HepG2 (cell line): ENCODE measurements around the gene TTLL12. TPM values are rescaled to one million over a fixed set of nuclear protein-coding genes. Genes with fewer than 3 reads are reported as not detected.

ENCODE experiments used
- ATAC-seq: fragments of 200-7000 bp; cut with Tn5 transposase; 3 replicates; pipeline ENCODE4 v1.9.1; 2020; ENCODE audit warnings: mild to moderate bottlenecking, moderate library complexity
- BruUV-seq: library from RNA; stranded (reverse); fragments of 400-500 nt; replicated peaks from 2 replicates; lab custom pipeline; 2021; lab: Mats Ljungman, UMichigan
- CTCF ChIA-PET: fragments of 300-600 bp; formaldehyde crosslinking; extraction: SDS; loops from one replicate; lab custom pipeline; 2021; ENCODE audit warnings: low total read pairs, inconsistent platforms, low intra/inter-chr PET ratio; lab: Yijun Ruan, JAX
- POLR2A ChIA-PET: fragments of 350-600 bp; sonication (Branson Sonifier 250); formaldehyde crosslinking; loops from one replicate; lab custom pipeline; 2020; ENCODE audit warnings: antibody characterized with exemption, inconsistent platforms; lab: Yijun Ruan, JAX
- DNase-seq: peaks from one replicate; pipeline ENCODE4 v3.0.0-alpha.2; 2015; ENCODE audit warnings: low spot score
- FAIRE-seq: peaks from 3 replicates; lab custom pipeline; 2011; peaks lifted over from hg19 to GRCh38; lab: Jason Lieb, UNC
- H2AFZ ChIP-seq: one replicate; pipeline ENCODE4 v1.6.1; 2011; ENCODE audit warnings: low read length, inconsistent platforms
- H3K27ac ChIP-seq: fragments of 300-600 bp; 3 replicates; pipeline ENCODE4 v1.8.0; 2011; ENCODE audit warnings: mixed run types, mild to moderate bottlenecking, mixed read lengths, low read length, inconsistent platforms; ENCODE audit not compliant: insufficient read depth; ENCODE audit errors: extremely low read length
- H3K27me3 ChIP-seq, 2 experiments: fragments of 200-600 bp in 1 of 2; 2 replicates in 1 of 2; 3 replicates in 1 of 2; pipeline versions ENCODE4 v1.6.0 to v1.8.0; 2011; ENCODE audit warnings: low read length in 2 of 2, mild to moderate bottlenecking in 2 of 2, moderate library complexity in 2 of 2, inconsistent platforms in 1 of 2; ENCODE audit not compliant: insufficient read depth in 2 of 2, control insufficient read depth in 1 of 2
- H3K36me3 ChIP-seq, 2 experiments: fragments of 200-600 bp in 1 of 2; replicated peaks in 1 of 2; 2 replicates in 1 of 2; 3 replicates in 1 of 2; pipeline versions ENCODE4 v1.5.1 to v1.8.0; 2011; ENCODE audit warnings: low read length in 2 of 2, inconsistent platforms in 1 of 2; ENCODE audit not compliant: insufficient read depth in 2 of 2, control insufficient read depth in 1 of 2
- H3K4me1 ChIP-seq: 2 replicates; pipeline ENCODE4 v1.5.1; 2012; ENCODE audit warnings: low read length, inconsistent platforms; ENCODE audit not compliant: insufficient read depth
- H3K4me2 ChIP-seq: 2 replicates; pipeline ENCODE4 v1.6.0; 2011; ENCODE audit warnings: low read depth, low read length, inconsistent platforms
- H3K4me3 ChIP-seq, 3 experiments: fragments of 200-600 bp in 1 of 3; sonication (generic), shearing (Covaris generic) in 1 of 3; replicated peaks in 1 of 3; 2 replicates each; pipeline ENCODE4 v1.5.1; 2011 to 2016; ENCODE audit warnings: low read length in 3 of 3, inconsistent platforms in 2 of 3, low read depth in 2 of 3, mild to moderate bottlenecking in 2 of 3, control low read depth in 1 of 3, mixed read lengths in 1 of 3; ENCODE audit not compliant: insufficient read depth in 1 of 3
- H3K79me2 ChIP-seq: one replicate; pipeline ENCODE4 v1.6.1; 2011; ENCODE audit warnings: low read length, inconsistent platforms; ENCODE audit not compliant: insufficient read depth
- H3K9ac ChIP-seq: 2 replicates; pipeline ENCODE4 v1.6.0; 2011; ENCODE audit warnings: mild to moderate bottlenecking, low read depth, low read length, inconsistent platforms; ENCODE audit not compliant: insufficient read depth
- H3K9me3 ChIP-seq: 2 replicates; pipeline ENCODE4 v1.5.1; 2012; ENCODE audit warnings: mild to moderate bottlenecking, low read length
- H4K20me1 ChIP-seq: 2 replicates; pipeline ENCODE4 v1.6.0; 2011; ENCODE audit warnings: inconsistent platforms, mild to moderate bottlenecking, low read length, moderate library complexity; ENCODE audit not compliant: insufficient read depth
- ATM ChIP-seq: fragments of 450-650 bp; IDR thresholded peaks from 2 replicates; pipeline ENCODE4 v1.7.1; 2017; ENCODE audit warnings: mild to moderate bottlenecking, borderline replicate concordance
- IKZF1 ChIP-seq: fragments of 450-650 bp; IDR thresholded peaks from 2 replicates; pipeline ENCODE4 v1.7.1; 2016
- PHB2 ChIP-seq: fragments of 450-650 bp; IDR thresholded peaks from 2 replicates; pipeline ENCODE4 v1.6.1; 2018; ENCODE audit not compliant: partially characterized antibody
- RBFOX2 ChIP-seq: fragments of 200-400 bp; formaldehyde crosslinking; IDR thresholded peaks from 2 replicates; pipeline ENCODE4 v1.6.1; 2017; ENCODE audit warnings: low read depth, mild to moderate bottlenecking, low read length
- SATB2 ChIP-seq: sonication (generic); formaldehyde crosslinking; IDR thresholded peaks from 2 replicates; pipeline ENCODE4 v1.5.0; 2020; ENCODE audit warnings: missing genetic modification reagents
- SRSF4 ChIP-seq: fragments of 200-400 bp; formaldehyde crosslinking; IDR thresholded peaks from one replicate; pipeline ENCODE4 v1.6.1; 2018; ENCODE audit warnings: mild to moderate bottlenecking, low read depth, low read length, moderate library complexity; ENCODE audit not compliant: poor library complexity, severe bottlenecking
- SUZ12 ChIP-seq: fragments of 150-350 bp; IDR thresholded peaks from 2 replicates; pipeline ENCODE4 v1.6.1; 2014; ENCODE audit warnings: low read depth, low read length
- TCF12 ChIP-seq, 2 experiments: fragments of 450-650 bp in 1 of 2; sonication (generic) in 1 of 2; formaldehyde crosslinking in 1 of 2; IDR thresholded peaks; 2 replicates each; pipeline versions ENCODE4 v1.6.1 to v1.8.0; 2017 to 2022; ENCODE audit warnings: antibody characterized with exemption in 1 of 2, mild to moderate bottlenecking in 1 of 2, missing genetic modification reagents in 1 of 2, moderate library complexity in 1 of 2
- ZNF382 ChIP-seq: sonication (generic); formaldehyde crosslinking; IDR thresholded peaks from 2 replicates; pipeline ENCODE4 v1.5.0; 2020; ENCODE audit warnings: missing genetic modification reagents, mild to moderate bottlenecking, borderline replicate concordance
- ZNF564 ChIP-seq: sonication (generic); formaldehyde crosslinking; IDR thresholded peaks from 2 replicates; pipeline ENCODE4 v1.8.1; 2023; ENCODE audit warnings: mild to moderate bottlenecking, missing genetic modification reagents
- ZNF713 ChIP-seq: sonication (generic); formaldehyde crosslinking; IDR thresholded peaks from 2 replicates; pipeline ENCODE4 v1.4.0; 2020; ENCODE audit warnings: mild to moderate bottlenecking, missing genetic modification reagents
- ZNF850 ChIP-seq: sonication (generic); formaldehyde crosslinking; conservative IDR thresholded peaks from 2 replicates; pipeline ENCODE4 v1.9.0; 2021; ENCODE audit warnings: mild to moderate bottlenecking, missing genetic modification reagents
- WGBS: methylation state at CpG from one replicate; pipeline ENCODE4 v1.1.6; 2017; ENCODE audit warnings: low lambda C conversion rate; 5-methylcytosine and 5-hydroxymethylcytosine counted together
- in situ Hi-C: cut with HindIII; loops from 2 replicates; pipeline ENCODE4 v1.10.0; 2017; ENCODE audit warnings: low pct_unique_long_range_greater_than_20kb; ENCODE audit not compliant: extremely low pct_ligation_motif_present
- intact Hi-C: fragments of 100-400 bp; cut with micrococcal nuclease; formaldehyde crosslinking; loops from one replicate; pipeline ENCODE4 v1.10.0; 2022; ENCODE audit not compliant: unreplicated experiment
- polyA plus RNA-seq, 8 experiments: library from polyadenylated mRNA; depleted of rRNA in 3 of 8; stranded (reverse) in 7 of 8; unstranded in 1 of 8; fragments of >200 nt; fragmentation: Illumina TruSeq in 4 of 8; extraction: Trizol in 4 of 8; gene quantifications; 2 replicates each; pipeline versions ENCODE4 v1.2.1 to v1.2.3, GENCODE V29; 2011 to 2016; ENCODE audit warnings: low read depth in 4 of 8, missing spikeins in 1 of 8, mixed read lengths in 1 of 8; ENCODE audit not compliant: insufficient read depth in 1 of 8
- total RNA-seq, 5 experiments: library from RNA; depleted of rRNA; stranded (reverse); fragments of >200 nt; fragmentation: Illumina TruSeq; extraction: Trizol; gene quantifications; 2 replicates each; pipeline ENCODE4 v1.2.3, GENCODE V29; 2016; ENCODE audit warnings: low read depth in 1 of 5
- TF ChIP-seq, protein P1 (sequence below): sonication (generic); formaldehyde crosslinking; IDR thresholded peaks from 2 replicates; pipeline ENCODE4 v1.4.0; 2020; ENCODE audit warnings: missing genetic modification reagents
- TF ChIP-seq, protein P2 (sequence below): sonication (generic); formaldehyde crosslinking; IDR thresholded peaks from 2 replicates; pipeline ENCODE4 v1.9.0; 2021; ENCODE audit warnings: missing genetic modification reagents, mild to moderate bottlenecking, borderline replicate concordance
- TF ChIP-seq, protein P3 (sequence below): sonication (generic); formaldehyde crosslinking; IDR thresholded peaks from 2 replicates; pipeline ENCODE4 v1.4.0; 2020; ENCODE audit warnings: missing genetic modification reagents, low read depth, mild to moderate bottlenecking, borderline replicate concordance
- TF ChIP-seq, protein P4 (sequence below): IDR thresholded peaks from 2 replicates; pipeline ENCODE4 v1.6.1; 2016; ENCODE audit warnings: low read depth, borderline replicate concordance

TTLL12 gene
- total and polyA plus RNA-seq, 2 of the 13 experiments (the other 11 are each of a cell fraction or from before 2014, with no cell fraction given), result 11.9 to 38.1 TPM

DNA sequence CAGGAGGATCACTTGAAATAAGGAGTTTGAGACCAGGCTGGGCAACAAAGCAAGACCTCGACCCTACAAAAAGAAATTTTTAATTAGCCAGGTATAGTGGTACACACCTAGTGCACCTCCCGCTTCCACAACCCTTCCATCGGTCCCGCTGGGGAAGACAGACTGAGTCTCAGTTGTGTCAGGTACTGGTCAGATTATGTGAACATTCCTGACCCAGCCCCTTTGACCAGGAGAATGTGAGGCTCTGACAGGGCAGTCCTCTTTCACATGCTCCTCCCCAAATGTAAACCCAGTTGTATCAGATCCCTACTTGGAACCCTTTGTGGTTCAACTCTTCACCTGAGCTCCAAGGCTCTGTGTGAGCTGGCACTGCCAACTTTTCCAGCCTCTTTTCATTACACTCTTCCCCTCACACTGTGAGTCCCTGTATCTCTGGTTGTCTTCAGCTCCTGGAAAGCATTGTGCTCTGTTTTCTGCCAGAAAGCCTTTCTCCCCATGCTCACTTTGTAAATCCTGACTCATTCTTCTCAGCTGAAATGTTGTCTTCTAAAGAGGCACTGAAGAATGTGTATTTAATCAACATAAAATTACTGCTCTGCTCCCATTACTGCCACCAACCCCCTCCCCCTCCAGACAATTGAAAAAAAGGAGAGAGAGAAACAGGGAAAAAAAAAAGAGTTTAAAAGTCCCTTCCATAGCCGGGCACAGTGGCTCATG, 2.1 kb upstream of the TTLL12 start (continued):
- TF ChIP-seq TCF12 (IDR thresholded peaks at IDR 0.05) (no peak), TCF12 (CRISPR knock-in tag; IDR thresholded peaks at IDR 0.05) (no peak), SATB2 (CRISPR knock-in tag) (no peak), SUZ12 (no peak), PHB2 (no peak), ATM (no peak)
- TF ChIP-seq, protein P1, sequence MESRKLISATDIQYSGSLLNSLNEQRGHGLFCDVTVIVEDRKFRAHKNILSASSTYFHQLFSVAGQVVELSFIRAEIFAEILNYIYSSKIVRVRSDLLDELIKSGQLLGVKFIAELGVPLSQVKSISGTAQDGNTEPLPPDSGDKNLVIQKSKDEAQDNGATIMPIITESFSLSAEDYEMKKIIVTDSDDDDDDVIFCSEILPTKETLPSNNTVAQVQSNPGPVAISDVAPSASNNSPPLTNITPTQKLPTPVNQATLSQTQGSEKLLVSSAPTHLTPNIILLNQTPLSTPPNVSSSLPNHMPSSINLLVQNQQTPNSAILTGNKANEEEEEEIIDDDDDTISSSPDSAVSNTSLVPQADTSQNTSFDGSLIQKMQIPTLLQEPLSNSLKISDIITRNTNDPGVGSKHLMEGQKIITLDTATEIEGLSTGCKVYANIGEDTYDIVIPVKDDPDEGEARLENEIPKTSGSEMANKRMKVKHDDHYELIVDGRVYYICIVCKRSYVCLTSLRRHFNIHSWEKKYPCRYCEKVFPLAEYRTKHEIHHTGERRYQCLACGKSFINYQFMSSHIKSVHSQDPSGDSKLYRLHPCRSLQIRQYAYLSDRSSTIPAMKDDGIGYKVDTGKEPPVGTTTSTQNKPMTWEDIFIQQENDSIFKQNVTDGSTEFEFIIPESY (CRISPR knock-in tag), result no peak

DNA sequence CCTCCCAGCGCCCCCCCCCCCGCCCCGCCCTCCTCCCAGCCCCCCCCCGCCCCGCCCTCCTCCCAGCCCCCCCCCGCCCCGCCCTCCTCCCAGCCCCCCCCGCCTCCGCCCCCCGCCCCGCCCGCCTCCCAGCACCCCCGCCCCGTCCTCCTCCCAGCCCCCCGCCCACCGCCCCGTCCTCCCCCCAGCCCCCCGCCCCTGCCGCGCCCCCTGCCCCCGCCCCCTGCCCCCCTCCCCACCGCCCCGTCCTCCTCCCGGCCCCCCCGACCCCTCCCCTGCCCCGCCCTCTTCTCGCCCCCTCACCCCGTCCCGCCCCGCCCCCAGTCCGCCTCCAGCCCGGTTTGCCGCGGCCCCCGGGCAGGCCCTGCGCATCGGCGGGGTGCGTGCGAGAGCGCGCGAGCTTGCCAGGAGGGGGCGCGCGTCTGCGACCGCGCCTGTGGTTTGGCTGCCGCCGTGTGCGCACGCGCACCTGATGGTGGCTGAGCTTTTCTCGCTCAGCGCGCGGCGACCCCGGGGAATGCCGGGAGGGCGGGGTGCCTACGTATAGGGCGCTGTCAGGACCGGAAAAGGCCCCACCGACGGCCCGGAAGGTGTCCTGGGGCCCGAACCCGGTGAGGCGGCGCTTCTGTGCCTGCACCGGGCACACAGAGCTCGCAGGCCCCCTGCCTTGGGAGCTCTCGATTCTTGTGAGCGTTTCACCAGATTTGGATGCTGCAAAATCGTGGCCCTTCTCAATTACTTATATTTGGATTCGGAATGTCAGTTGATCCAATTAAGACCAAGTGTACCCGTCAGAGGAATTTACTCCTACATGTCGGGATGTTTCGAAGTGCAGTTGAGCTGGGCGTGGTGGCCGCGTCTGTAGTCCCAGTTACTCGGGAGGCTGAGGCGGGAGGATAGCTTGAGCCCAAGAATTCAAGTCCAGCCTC, 501 bp upstream of the TTLL12 start:
- H3K4me3 ChIP-seq, result peak overlapping the region; percentile 63 to 74 (median 69)
- CTCF ChIA-PET, result no interaction called here
- no peaks in the 10 kb centered on the region for H4K20me1 ChIP-seq
- H3K27ac ChIP-seq, result peak overlapping the region; percentile 72
- FAIRE-seq, result peak; percentile 36
- H2AFZ ChIP-seq, result peak overlapping the region; percentile 71
- H3K36me3 ChIP-seq, result no peaks in the 10 kb centered on the region; a peak in 2 of 5 replicates
- peak; percentile 86 for ATAC-seq
- H3K4me1 ChIP-seq, result peaks cover 48% of the 10 kb centered on the region
- WGBS, result 16% methylated on average over 47 of the region's 86 CpGs
- H3K27me3 ChIP-seq, result no peaks in the 10 kb centered on the region
- peaks cover 14% of the 10 kb centered on the region for H3K79me2 ChIP-seq
- POLR2A ChIA-PET, result interaction anchor here (0.6 to 1.8 kb wide), 11 partner anchors 9 to 210 kb away, joined by 3 to 6 read pairs (median 4); partner anchors contain the start of gene MCAT
- in situ Hi-C loops (no loop called here), intact Hi-C loops (no loop called here)
- peaks cover 10% of the 10 kb centered on the region for H3K9me3 ChIP-seq
- peak; percentile 87 for DNase-seq
- H3K4me2 ChIP-seq, result peak overlapping the region; percentile 88
- BruUV-seq, result TSS peak; percentile 89
- H3K9ac ChIP-seq, result peak overlapping the region; percentile 69
- no peak for TF ChIP-seq IKZF1
- peak; percentile 84 for TF ChIP-seq RBFOX2
- TF ChIP-seq ZNF382 (CRISPR knock-in tag), result no peak
- TF ChIP-seq ZNF713 (CRISPR knock-in tag), result no peak
- TF ChIP-seq ZNF564 (CRISPR knock-in tag), result peak; percentile 55; the same call in 1 of the 2 replicates
- TF ChIP-seq, protein P2, sequence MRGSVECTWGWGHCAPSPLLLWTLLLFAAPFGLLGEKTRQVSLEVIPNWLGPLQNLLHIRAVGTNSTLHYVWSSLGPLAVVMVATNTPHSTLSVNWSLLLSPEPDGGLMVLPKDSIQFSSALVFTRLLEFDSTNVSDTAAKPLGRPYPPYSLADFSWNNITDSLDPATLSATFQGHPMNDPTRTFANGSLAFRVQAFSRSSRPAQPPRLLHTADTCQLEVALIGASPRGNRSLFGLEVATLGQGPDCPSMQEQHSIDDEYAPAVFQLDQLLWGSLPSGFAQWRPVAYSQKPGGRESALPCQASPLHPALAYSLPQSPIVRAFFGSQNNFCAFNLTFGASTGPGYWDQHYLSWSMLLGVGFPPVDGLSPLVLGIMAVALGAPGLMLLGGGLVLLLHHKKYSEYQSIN, result no peak
- TF ChIP-seq ZNF850 (CRISPR knock-in tag), result no peak
- TF ChIP-seq, protein P3, sequence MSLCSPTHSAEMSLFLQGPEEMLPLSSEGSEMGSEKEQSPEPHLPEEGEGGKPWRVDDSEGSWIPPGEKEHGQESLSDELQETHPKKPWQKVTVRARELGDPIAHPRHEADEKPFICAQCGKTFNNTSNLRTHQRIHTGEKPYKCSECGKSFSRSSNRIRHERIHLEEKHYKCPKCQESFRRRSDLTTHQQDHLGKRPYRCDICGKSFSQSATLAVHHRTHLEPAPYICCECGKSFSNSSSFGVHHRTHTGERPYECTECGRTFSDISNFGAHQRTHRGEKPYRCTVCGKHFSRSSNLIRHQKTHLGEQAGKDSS (CRISPR knock-in tag), result no peak; the same call in 1 of the 2 replicates
- no peak for TF ChIP-seq SRSF4
- TF ChIP-seq, protein P4, sequence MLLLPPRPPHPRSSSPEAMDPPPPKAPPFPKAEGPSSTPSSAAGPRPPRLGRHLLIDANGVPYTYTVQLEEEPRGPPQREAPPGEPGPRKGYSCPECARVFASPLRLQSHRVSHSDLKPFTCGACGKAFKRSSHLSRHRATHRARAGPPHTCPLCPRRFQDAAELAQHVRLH (CRISPR knock-in tag), result peak; percentile 72; the same call in 1 of the 2 replicates
- TF ChIP-seq TCF12 (IDR thresholded peaks at IDR 0.05), result no peak
- no peak for TF ChIP-seq TCF12 (CRISPR knock-in tag; IDR thresholded peaks at IDR 0.05)
